ENCODE results near the gene KCNN4.
A peak's percentile ranks its signal among the peaks of the same experiment; 100 is the strongest.

GRCh38 chr19:43777163-43777695, 3.5 kb downstream of the KCNN4 start:
- TF ChIP-seq POLR2A (IDR thresholded peaks at IDR 0.05; ENCODE audit: low read depth, low read length) = no peak
- TF ChIP-seq CTCF (IDR thresholded peaks at IDR 0.05 in 2 of 3, conservative IDR thresholded peaks at IDR 0.05 in 1 of 3; ENCODE audit: control insufficient read depth in 2 of 3, extremely low read depth in 1 of 3, insufficient read depth in 1 of 3, low read depth in 3 of 3, low read length in 3 of 3) = no peak
- TF ChIP-seq RFX5 (IDR thresholded peaks at IDR 0.05; ENCODE audit: low read depth, low read length) = no peak
- no peak for TF ChIP-seq EZH2 (IDR thresholded peaks at IDR 0.05; ENCODE audit: borderline replicate concordance, control insufficient read depth, low read depth, low read length)
- TF ChIP-seq MYC (IDR thresholded peaks at IDR 0.05; ENCODE audit: insufficient read depth, insufficient read length, insufficient replicate concordance, low read length, severe bottlenecking) = no peak
- no peak for TF ChIP-seq REST (IDR thresholded peaks at IDR 0.05; ENCODE audit: low read depth, low read length)
- TF ChIP-seq ZNF274 (IDR thresholded peaks at IDR 0.05; ENCODE audit: insufficient read depth, insufficient read length) = no peak
- TF ChIP-seq ASH2L (IDR thresholded peaks at IDR 0.05; ENCODE audit: borderline replicate concordance, low read depth) = no peak
- no peak for TF ChIP-seq HDAC2 (IDR thresholded peaks at IDR 0.05)
- peak; percentile 44; the same call in 1 of the 2 replicates for TF ChIP-seq POLR2AphosphoS2 (IDR thresholded peaks at IDR 0.05; ENCODE audit: low read depth, low read length)
- no peak for TF ChIP-seq CHD4 (IDR thresholded peaks at IDR 0.05)
- TF ChIP-seq ZBTB33 (IDR thresholded peaks at IDR 0.05) = no peak
- no peak for TF ChIP-seq GATAD2B (conservative IDR thresholded peaks at IDR 0.05; ENCODE audit: low read depth)
- no peak for TF ChIP-seq ZNF24 (IDR thresholded peaks at IDR 0.05)
